Measurements from ENCODE around the gene CCDC33. TPM values are rescaled to one million over a fixed set of nuclear protein-coding genes. Genes with fewer than 3 reads are reported as not detected.

CCDC33 gene
- total and polyA plus RNA-seq, 3 experiments from 2014 or later = not detected

- H3K27me3 Mint-ChIP-seq = peaks cover 6 to 19% of the 10 kb centered on the region in 2 donors
- no peak overlapping the region for H3K4me3 ChIP-seq (ENCODE audit: low read length)
- H3K27ac ChIP-seq (ENCODE audit: low read depth, low read length) = no peak overlapping the region
- H3K9me3 ChIP-seq (ENCODE audit: low read length) = no peaks in the 10 kb centered on the region
- no peak for DNase-seq
- H3K36me3 ChIP-seq (ENCODE audit: insufficient read depth, low read length) = no peaks in the 10 kb centered on the region
- no peaks in the 10 kb centered on the region for H3K27me3 ChIP-seq (ENCODE audit: insufficient read depth, low read length, poor library complexity, severe bottlenecking)
- no peak overlapping the region for H3K4me3 Mint-ChIP-seq
- no peaks in the 10 kb centered on the region for H3K4me1 ChIP-seq (ENCODE audit: insufficient read depth, low read length)
- H3K9me3 Mint-ChIP-seq = no peaks in the 10 kb centered on the region
- no peaks in the 10 kb centered on the region for H3K4me1 Mint-ChIP-seq
- H3K27ac Mint-ChIP-seq = no peak overlapping the region
- POLR2A ChIA-PET = no interaction called here
- CTCF ChIA-PET = no interaction called here
- H3K36me3 Mint-ChIP-seq = no peaks in the 10 kb centered on the region
Observed at GRCh38 chr15:74343127-74343796, 107.1 kb downstream of the CCDC33 start.

GRCh38 chr15:74343797-74344127 is 107.6 kb downstream of the CCDC33 start:
- H3K27ac Mint-ChIP-seq = no peak overlapping the region
- Histone ChIP-seq H3K36me3 (ENCODE audit: insufficient read depth, low read length) (no peaks in the 10 kb centered on the region), H3K4me3 (ENCODE audit: low read length) (no peak overlapping the region), H3K27me3 (ENCODE audit: insufficient read depth, low read length, poor library complexity, severe bottlenecking) (no peaks in the 10 kb centered on the region), H3K4me1 (ENCODE audit: insufficient read depth, low read length) (no peaks in the 10 kb centered on the region), H3K27ac (ENCODE audit: low read depth, low read length) (no peak overlapping the region), H3K9me3 (ENCODE audit: low read length) (no peaks in the 10 kb centered on the region)
- ChIA-PET POLR2A (no interaction called here), CTCF (no interaction called here)
- H3K36me3 Mint-ChIP-seq = no peaks in the 10 kb centered on the region
- peaks cover 5 to 19% of the 10 kb centered on the region in 2 donors for H3K27me3 Mint-ChIP-seq
- H3K4me1 Mint-ChIP-seq = no peaks in the 10 kb centered on the region
- H3K9me3 Mint-ChIP-seq = no peaks in the 10 kb centered on the region
- no peak for DNase-seq
- no peak overlapping the region for H3K4me3 Mint-ChIP-seq

- Mint-ChIP-seq H3K4me1 (no peaks in the 10 kb centered on the region), H3K36me3 (no peaks in the 10 kb centered on the region), H3K4me3 (no peak overlapping the region), H3K27ac (no peak overlapping the region), H3K9me3 (no peaks in the 10 kb centered on the region), H3K27me3 (peaks cover 5 to 19% of the 10 kb centered on the region in 2 donors)
- Histone ChIP-seq H3K36me3 (ENCODE audit: insufficient read depth, low read length) (no peaks in the 10 kb centered on the region), H3K4me3 (ENCODE audit: low read length) (no peak overlapping the region), H3K9me3 (ENCODE audit: low read length) (no peaks in the 10 kb centered on the region), H3K27ac (ENCODE audit: low read depth, low read length) (no peak overlapping the region), H3K4me1 (ENCODE audit: insufficient read depth, low read length) (no peaks in the 10 kb centered on the region), H3K27me3 (ENCODE audit: insufficient read depth, low read length, poor library complexity, severe bottlenecking) (no peaks in the 10 kb centered on the region)
- POLR2A ChIA-PET = no interaction called here
- DNase-seq = no peak
- CTCF ChIA-PET = no interaction called here
Observed at GRCh38 chr15:74345051-74345450, 108.9 kb downstream of the CCDC33 start.

GRCh38 chr15:74347757-74348250 is 111.7 kb downstream of the CCDC33 start:
- CTCF ChIA-PET = no interaction called here
- H3K27me3 Mint-ChIP-seq = peaks cover 6 to 29% of the 10 kb centered on the region in 2 donors

GRCh38 chr15:74349241-74349778 is 113.2 kb downstream of the CCDC33 start:
- no peaks in the 10 kb centered on the region for H3K36me3 ChIP-seq (ENCODE audit: insufficient read depth, low read length)
- no peaks in the 10 kb centered on the region for H3K9me3 ChIP-seq (ENCODE audit: low read length)
- no peaks in the 10 kb centered on the region for H3K4me1 ChIP-seq (ENCODE audit: insufficient read depth, low read length)
- H3K36me3 Mint-ChIP-seq = no peaks in the 10 kb centered on the region
- H3K4me3 ChIP-seq (ENCODE audit: low read length) = no peak overlapping the region
- H3K27me3 ChIP-seq (ENCODE audit: insufficient read depth, low read length, poor library complexity, severe bottlenecking) = no peaks in the 10 kb centered on the region
- peaks cover 6 to 28% of the 10 kb centered on the region in 2 donors for H3K27me3 Mint-ChIP-seq
- CTCF ChIA-PET = no interaction called here
- peaks cover 0 to 7% (median 3%) of the 10 kb centered on the region in 5 donors for H3K9me3 Mint-ChIP-seq
- POLR2A ChIA-PET = no interaction called here
- H3K4me1 Mint-ChIP-seq = no peaks in the 10 kb centered on the region
- no peak for DNase-seq
- no peak overlapping the region for H3K4me3 Mint-ChIP-seq
- no peak overlapping the region for H3K27ac ChIP-seq (ENCODE audit: low read depth, low read length)
- peak overlapping the region in 1 of 8 donors; percentile 59 for H3K27ac Mint-ChIP-seq

More at GRCh38 chr15:74347757-74348250, 111.7 kb downstream of the CCDC33 start:
- Mint-ChIP-seq H3K27ac (no peak overlapping the region), H3K9me3 (no peaks in the 10 kb centered on the region), H3K4me1 (no peaks in the 10 kb centered on the region), H3K36me3 (no peaks in the 10 kb centered on the region), H3K4me3 (no peak overlapping the region)
- no peaks in the 10 kb centered on the region for H3K9me3 ChIP-seq (ENCODE audit: low read length)
- no peaks in the 10 kb centered on the region for H3K4me1 ChIP-seq (ENCODE audit: insufficient read depth, low read length)
- H3K4me3 ChIP-seq (ENCODE audit: low read length) = no peak overlapping the region
- POLR2A ChIA-PET = no interaction called here
- no peaks in the 10 kb centered on the region for H3K36me3 ChIP-seq (ENCODE audit: insufficient read depth, low read length)
- DNase-seq = no peak
- no peak overlapping the region for H3K27ac ChIP-seq (ENCODE audit: low read depth, low read length)
- H3K27me3 ChIP-seq (ENCODE audit: insufficient read depth, low read length, poor library complexity, severe bottlenecking) = no peaks in the 10 kb centered on the region

- Histone ChIP-seq H3K27me3 (ENCODE audit: insufficient read depth, low read length, poor library complexity, severe bottlenecking) (no peaks in the 10 kb centered on the region), H3K4me1 (ENCODE audit: insufficient read depth, low read length) (no peaks in the 10 kb centered on the region), H3K9me3 (ENCODE audit: low read length) (no peaks in the 10 kb centered on the region), H3K27ac (ENCODE audit: low read depth, low read length) (no peak overlapping the region), H3K36me3 (ENCODE audit: insufficient read depth, low read length) (no peaks in the 10 kb centered on the region), H3K4me3 (ENCODE audit: low read length) (no peak overlapping the region)
- no peak overlapping the region for H3K4me3 Mint-ChIP-seq
- POLR2A ChIA-PET = no interaction called here
- H3K27ac Mint-ChIP-seq = no peak overlapping the region
- no peak for DNase-seq
- no peaks in the 10 kb centered on the region for H3K4me1 Mint-ChIP-seq
- peaks cover 8 to 23% of the 10 kb centered on the region in 2 donors for H3K27me3 Mint-ChIP-seq
- CTCF ChIA-PET = interaction anchor here (1.0 kb wide), 1 partner anchor 32 kb away, joined by 3 read pairs; no protein-coding TSS in a partner anchor
- H3K9me3 Mint-ChIP-seq = peaks cover 0 to 11% (median 6%) of the 10 kb centered on the region in 5 donors
- peaks cover 0 to 9% (median 0%) of the 10 kb centered on the region in 3 donors for H3K36me3 Mint-ChIP-seq
Observed at GRCh38 chr15:74350295-74351275, 114.5 kb downstream of the CCDC33 start.

- ChIA-PET POLR2A (no interaction called here), CTCF (no interaction called here)
- H3K9me3 ChIP-seq (ENCODE audit: low read length) = no peaks in the 10 kb centered on the region
- H3K9me3 Mint-ChIP-seq = peaks cover 0 to 11% (median 6%) of the 10 kb centered on the region in 5 donors
- H3K4me1 ChIP-seq (ENCODE audit: insufficient read depth, low read length) = no peaks in the 10 kb centered on the region
- no peak overlapping the region for H3K27ac Mint-ChIP-seq
- no peaks in the 10 kb centered on the region for H3K4me1 Mint-ChIP-seq
- H3K27ac ChIP-seq (ENCODE audit: low read depth, low read length) = no peak overlapping the region
- no peak for DNase-seq
- H3K4me3 Mint-ChIP-seq = no peak overlapping the region
- no peaks in the 10 kb centered on the region for H3K36me3 ChIP-seq (ENCODE audit: insufficient read depth, low read length)
- H3K36me3 Mint-ChIP-seq = peaks cover 0 to 9% (median 0%) of the 10 kb centered on the region in 3 donors
- no peaks in the 10 kb centered on the region for H3K27me3 ChIP-seq (ENCODE audit: insufficient read depth, low read length, poor library complexity, severe bottlenecking)
- no peak overlapping the region for H3K4me3 ChIP-seq (ENCODE audit: low read length)
- peaks cover 6 to 20% of the 10 kb centered on the region in 2 donors for H3K27me3 Mint-ChIP-seq
Observed at GRCh38 chr15:74351670-74352069, 115.5 kb downstream of the CCDC33 start.

- no peak overlapping the region for H3K27ac Mint-ChIP-seq
Observed at GRCh38 chr15:74352393-74352910, 116.3 kb downstream of the CCDC33 start.

More at GRCh38 chr15:74352393-74352910, 116.3 kb downstream of the CCDC33 start:
- Mint-ChIP-seq H3K4me1 (no peaks in the 10 kb centered on the region), H3K9me3 (peaks cover 0 to 11% (median 6%) of the 10 kb centered on the region in 5 donors), H3K4me3 (no peak overlapping the region), H3K36me3 (peaks cover 0 to 9% (median 0%) of the 10 kb centered on the region in 3 donors), H3K27me3 (peaks cover 6 to 20% of the 10 kb centered on the region in 2 donors)
- Histone ChIP-seq H3K27ac (ENCODE audit: low read depth, low read length) (no peak overlapping the region), H3K4me1 (ENCODE audit: insufficient read depth, low read length) (no peaks in the 10 kb centered on the region), H3K9me3 (ENCODE audit: low read length) (no peaks in the 10 kb centered on the region), H3K36me3 (ENCODE audit: insufficient read depth, low read length) (no peaks in the 10 kb centered on the region), H3K27me3 (ENCODE audit: insufficient read depth, low read length, poor library complexity, severe bottlenecking) (no peaks in the 10 kb centered on the region), H3K4me3 (ENCODE audit: low read length) (no peak overlapping the region)
- ChIA-PET POLR2A (no interaction called here), CTCF (no interaction called here)
- no peak for DNase-seq

All from CD8-positive, alpha-beta memory T cell (primary cell).